Esophagus squamous epithelium (tissue), 5 donors: ENCODE measurements around the gene PHOSPHO1. TPM values are rescaled to one million over a fixed set of nuclear protein-coding genes. Genes with fewer than 3 reads are reported as not detected.

Experiments
- DNase-seq: peaks from one replicate; lab custom pipeline; 2025; lab: John Stamatoyannopoulos, UW
- H3K27ac ChIP-seq, 4 donors: fragments of 200-600 bp; sonication (generic); one replicate each; pipeline ENCODE4 v1.5.1; 2016 to 2019; ENCODE audit warnings: mild to moderate bottlenecking in 1 of 4
- H3K27me3 ChIP-seq, 4 donors: fragments of 200-600 bp; sonication (generic); 1 replicate in 3 of 4; 2 replicates in 1 of 4; pipeline versions ENCODE4 v1.5.1 to v1.6.0; 2017 to 2021; ENCODE audit warnings: antibody characterized with exemption in 1 of 4
- H3K36me3 ChIP-seq, 3 donors: fragments of 200-600 bp; sonication (generic); one replicate each; pipeline ENCODE4 v1.5.1; 2016 to 2019
- H3K4me1 ChIP-seq, 3 donors: fragments of 200-600 bp; sonication (generic); one replicate each; pipeline ENCODE4 v1.5.1; 2017 to 2019
- H3K4me3 ChIP-seq, 4 donors: fragments of 200-600 bp; sonication (generic); 1 replicate in 3 of 4; 2 replicates in 1 of 4; pipeline ENCODE4 v1.5.1; 2016 to 2019; ENCODE audit warnings: mild to moderate bottlenecking in 2 of 4, moderate library complexity in 1 of 4
- H3K9me3 ChIP-seq, 3 donors: fragments of 200-600 bp; sonication (generic); one replicate each; pipeline ENCODE4 v1.5.1; 2016 to 2019
- CTCF ChIP-seq, 6 experiments: fragments of 450-650 bp in 4 of 6; fragments of 200-600 bp in 2 of 6; sonication (generic) in 2 of 6; IDR thresholded peaks; one replicate each; pipeline ENCODE4 v1.5.1; 2016 to 2019; ENCODE audit warnings: antibody characterized with exemption in 6 of 6, mild to moderate bottlenecking in 4 of 6, moderate library complexity in 4 of 6
- POLR2A ChIP-seq, 4 donors: fragments of 450-650 bp; IDR thresholded peaks; one replicate each; pipeline ENCODE4 v1.6.1; 2017; ENCODE audit warnings: antibody characterized with exemption in 4 of 4, mild to moderate bottlenecking in 4 of 4, moderate library complexity in 3 of 4
- WGBS, 2 donors: methylation state at CpG; one replicate each; pipeline ENCODE4 v1.1.5; 2018; 5-methylcytosine and 5-hydroxymethylcytosine counted together
- intact Hi-C: fragments of 100-400 bp; cut with DNase I; formaldehyde crosslinking; loops from one replicate; pipeline ENCODE4 v1.15.0; 2022
- total RNA-seq, 4 donors: library from RNA; depleted of rRNA; stranded (reverse); fragments of >200 nt; gene quantifications; one replicate each; pipeline ENCODE4 v1.1.0, GENCODE V29; 2016
- donor health status: DM: yes; HTN: yes; CAD: no.

PHOSPHO1 gene
- total RNA-seq, 4 donors from 2014 or later: 0.38 to 2.4 TPM; not detected in 2

- H3K9me3 ChIP-seq: no peaks in the 10 kb centered on the region
- no peak overlapping the region for H3K27ac ChIP-seq
- no peak overlapping the region for H3K4me3 ChIP-seq
- H3K36me3 ChIP-seq: no peaks in the 10 kb centered on the region
- intact Hi-C loops: no loop called here
- WGBS, 2 donors: 82 to 96% methylated on average over 5 of the region's 5 CpGs
- no peak for DNase-seq
- no peaks in the 10 kb centered on the region for H3K4me1 ChIP-seq
- H3K27me3 ChIP-seq: peaks cover 0 to 18% (median 0%) of the 10 kb centered on the region in 4 donors
- TF ChIP-seq CTCF (IDR thresholded peaks at IDR 0.05) (no peak), POLR2A (IDR thresholded peaks at IDR 0.05) (no peak)
These were observed 12.2 kb upstream of the PHOSPHO1 start for GRCh38 chr17:49242813-49243212.

- no peak overlapping the region for H3K4me3 ChIP-seq
- no peak for DNase-seq
- H3K27ac ChIP-seq: no peak overlapping the region
- 65 to 81% methylated on average over 5 to 7 of the region's 9 CpGs for WGBS, 2 donors
- H3K9me3 ChIP-seq: no peaks in the 10 kb centered on the region
- TF ChIP-seq CTCF (IDR thresholded peaks at IDR 0.05): no peak
- no peak for TF ChIP-seq POLR2A (IDR thresholded peaks at IDR 0.05)
- intact Hi-C loops: no loop called here
- no peaks in the 10 kb centered on the region for H3K4me1 ChIP-seq
- H3K27me3 ChIP-seq: peaks cover 0 to 8% (median 0%) of the 10 kb centered on the region in 4 donors
- H3K36me3 ChIP-seq: no peaks in the 10 kb centered on the region
These were observed 11.3 kb upstream of the PHOSPHO1 start for GRCh38 chr17:49241692-49242397.

GRCh38 chr17:49241040-49241439 lies 10.5 kb upstream of the PHOSPHO1 start:
- no peaks in the 10 kb centered on the region for H3K4me1 ChIP-seq
- no peak overlapping the region for H3K27ac ChIP-seq
- intact Hi-C loops: no loop called here
- TF ChIP-seq POLR2A (IDR thresholded peaks at IDR 0.05): no peak
- TF ChIP-seq CTCF (IDR thresholded peaks at IDR 0.05): no peak
- no peak for DNase-seq
- H3K36me3 ChIP-seq: no peaks in the 10 kb centered on the region
- H3K9me3 ChIP-seq: no peaks in the 10 kb centered on the region
- H3K27me3 ChIP-seq: peaks cover 0 to 8% (median 0%) of the 10 kb centered on the region in 4 donors
- no peak overlapping the region for H3K4me3 ChIP-seq
- WGBS, 2 donors: 83 to 87% methylated on average over 8 of the region's 8 CpGs

GRCh38 chr17:49240619-49241018 lies 10.0 kb upstream of the PHOSPHO1 start:
- WGBS, 2 donors: 40 to 42% methylated on average over 1 of the region's 1 CpG

More at GRCh38 chr17:49240619-49241018, 10.0 kb upstream of the PHOSPHO1 start:
- no peak overlapping the region for H3K27ac ChIP-seq
- no peak overlapping the region for H3K4me3 ChIP-seq
- intact Hi-C loops: no loop called here
- no peaks in the 10 kb centered on the region for H3K9me3 ChIP-seq
- no peaks in the 10 kb centered on the region for H3K36me3 ChIP-seq
- no peaks in the 10 kb centered on the region for H3K4me1 ChIP-seq
- peaks cover 0 to 4% (median 0%) of the 10 kb centered on the region in 4 donors for H3K27me3 ChIP-seq
- TF ChIP-seq POLR2A (IDR thresholded peaks at IDR 0.05) (no peak), CTCF (IDR thresholded peaks at IDR 0.05) (no peak)
- DNase-seq: no peak
